IPS-18c (cell line): ENCODE measurements around the gene GJC3.
"Not testable (repeated sequence)": the region's sequence is repeated elsewhere in the genome, so short reads cannot be mapped to it uniquely, and the experiment has no call there.

Experiments
- H3K4me3 ChIP-seq: 2 replicates; pipeline ENCODE4 v1.7.0; 2013; ENCODE audit warnings: low read depth, mild to moderate bottlenecking, low read length, moderate library complexity; ENCODE audit not compliant: insufficient read depth
- H3K9me3 ChIP-seq: one replicate; pipeline ENCODE4 v1.6.1; 2013; ENCODE audit warnings: mild to moderate bottlenecking, low read length, moderate library complexity; ENCODE audit not compliant: control insufficient read depth, insufficient read depth

The GJC3 gene

GRCh38 chr7:99897322-99898022 is 31.9 kb downstream of the GJC3 start:
- Histone ChIP-seq H3K4me3 (no peak overlapping the region), H3K9me3 (no peaks in the 10 kb centered on the region)

- Histone ChIP-seq H3K4me3 (no peak overlapping the region), H3K9me3 (no peaks in the 10 kb centered on the region)
Measured at GRCh38 chr7:99894738-99895137, 34.7 kb downstream of the GJC3 start.

- Histone ChIP-seq H3K4me3 (no peak overlapping the region), H3K9me3 (peaks cover 5% of the 10 kb centered on the region)
Measured at GRCh38 chr7:99893280-99893679, 36.1 kb downstream of the GJC3 start.

GRCh38 chr7:99890348-99890747 is 39.1 kb downstream of the GJC3 start:
- not testable (repeated sequence) for H3K4me3 ChIP-seq, H3K9me3 ChIP-seq

GRCh38 chr7:99888366-99888765 is 41.1 kb downstream of the GJC3 start:
- not testable (repeated sequence) for H3K4me3 ChIP-seq, H3K9me3 ChIP-seq

- Histone ChIP-seq H3K4me3 (no peak overlapping the region), H3K9me3 (no peaks in the 10 kb centered on the region)
Measured at GRCh38 chr7:99881370-99881769, 48.0 kb downstream of the GJC3 start.

GRCh38 chr7:99876933-99877332 is 52.5 kb downstream of the GJC3 start, which contains the start of gene OR2AE1:
Gene OR2AE1 (minus strand): TSS chr7:99877033. CDS start chr7:99877033, 0 bp downstream.
- no peak within 1 kb of the TSS for H3K4me3 ChIP-seq

GRCh38 chr7:99876491-99876890 is 52.9 kb downstream of the GJC3 start:
- H3K4me3 ChIP-seq: no peak overlapping the region

More at GRCh38 chr7:99876933-99877332, 52.5 kb downstream of the GJC3 start, which contains the start of gene OR2AE1:
- no peaks in the 10 kb centered on the region for H3K9me3 ChIP-seq

More at GRCh38 chr7:99876491-99876890, 52.9 kb downstream of the GJC3 start:
- no peaks in the 10 kb centered on the region for H3K9me3 ChIP-seq
